OCI-LY1 (cell line): ENCODE results near the gene NDUFV1.

Source experiments
- EZH2 ChIP-seq: fragments of 200-600 bp; sonication (generic), shearing (Covaris generic); IDR thresholded peaks from 2 replicates; pipeline ENCODE4 v1.8.0; 2017; ENCODE audit warnings: borderline replicate concordance, mixed run types, mild to moderate bottlenecking, antibody characterized with exemption, low read length, moderate library complexity, mixed read lengths
- TF ChIP-seq, protein P1 (sequence below): fragments of 200-600 bp; sonication (generic), shearing (Covaris generic); IDR thresholded peaks from 2 replicates; pipeline ENCODE4 v1.5.1; 2017; ENCODE audit warnings: mild to moderate bottlenecking, antibody characterized with exemption, low read length, moderate library complexity, mixed read lengths

- TF ChIP-seq, protein P1, sequence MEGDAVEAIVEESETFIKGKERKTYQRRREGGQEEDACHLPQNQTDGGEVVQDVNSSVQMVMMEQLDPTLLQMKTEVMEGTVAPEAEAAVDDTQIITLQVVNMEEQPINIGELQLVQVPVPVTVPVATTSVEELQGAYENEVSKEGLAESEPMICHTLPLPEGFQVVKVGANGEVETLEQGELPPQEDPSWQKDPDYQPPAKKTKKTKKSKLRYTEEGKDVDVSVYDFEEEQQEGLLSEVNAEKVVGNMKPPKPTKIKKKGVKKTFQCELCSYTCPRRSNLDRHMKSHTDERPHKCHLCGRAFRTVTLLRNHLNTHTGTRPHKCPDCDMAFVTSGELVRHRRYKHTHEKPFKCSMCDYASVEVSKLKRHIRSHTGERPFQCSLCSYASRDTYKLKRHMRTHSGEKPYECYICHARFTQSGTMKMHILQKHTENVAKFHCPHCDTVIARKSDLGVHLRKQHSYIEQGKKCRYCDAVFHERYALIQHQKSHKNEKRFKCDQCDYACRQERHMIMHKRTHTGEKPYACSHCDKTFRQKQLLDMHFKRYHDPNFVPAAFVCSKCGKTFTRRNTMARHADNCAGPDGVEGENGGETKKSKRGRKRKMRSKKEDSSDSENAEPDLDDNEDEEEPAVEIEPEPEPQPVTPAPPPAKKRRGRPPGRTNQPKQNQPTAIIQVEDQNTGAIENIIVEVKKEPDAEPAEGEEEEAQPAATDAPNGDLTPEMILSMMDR = no peak
- TF ChIP-seq EZH2 = no peak
Observed at GRCh38 chr11:67630943-67631331, 24.2 kb downstream of the NDUFV1 start.
